Dedifferentiated amniotic fluid mesenchymal stem cell (primary cell): ENCODE results near the gene CTNNBL1.

Experiments
- DNase-seq: peaks from one replicate; pipeline ENCODE4 v3.0.0-alpha.2; 2016; ENCODE audit errors: extremely low spot score

CTNNBL1 gene

DNA sequence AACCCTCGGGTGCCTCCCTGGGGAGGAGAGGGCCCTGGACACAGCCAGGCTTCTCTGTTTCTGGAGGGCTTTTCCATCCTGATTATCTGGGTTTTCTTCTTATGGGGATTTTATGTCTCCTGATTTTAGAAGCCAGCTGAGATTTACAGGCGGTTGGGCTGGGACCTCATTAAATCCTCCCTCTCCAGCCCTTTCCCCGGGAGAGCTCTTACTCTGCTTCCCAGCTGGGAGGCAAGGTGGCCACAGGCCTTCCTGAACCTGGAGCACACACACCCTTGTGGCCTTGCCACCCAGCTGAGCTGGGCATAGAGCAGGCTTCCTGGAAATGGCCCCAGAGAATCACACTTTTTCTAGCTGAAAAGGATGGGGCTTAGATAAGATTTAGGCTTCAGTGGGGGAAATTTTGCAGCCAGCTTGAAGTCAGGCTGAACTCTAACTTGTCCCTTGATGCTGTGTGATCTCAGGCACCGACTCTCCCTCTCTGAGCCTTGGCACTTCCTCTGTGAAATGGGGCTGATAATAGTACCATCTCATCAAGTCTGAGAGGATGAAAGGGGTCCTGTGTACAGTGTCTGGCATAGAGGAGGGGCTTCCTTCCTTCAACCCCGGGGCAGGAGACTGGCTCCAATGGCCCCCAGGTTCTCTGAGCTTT, 225.7 kb downstream of the CTNNBL1 start:
- DNase-seq: no peak

DNA sequence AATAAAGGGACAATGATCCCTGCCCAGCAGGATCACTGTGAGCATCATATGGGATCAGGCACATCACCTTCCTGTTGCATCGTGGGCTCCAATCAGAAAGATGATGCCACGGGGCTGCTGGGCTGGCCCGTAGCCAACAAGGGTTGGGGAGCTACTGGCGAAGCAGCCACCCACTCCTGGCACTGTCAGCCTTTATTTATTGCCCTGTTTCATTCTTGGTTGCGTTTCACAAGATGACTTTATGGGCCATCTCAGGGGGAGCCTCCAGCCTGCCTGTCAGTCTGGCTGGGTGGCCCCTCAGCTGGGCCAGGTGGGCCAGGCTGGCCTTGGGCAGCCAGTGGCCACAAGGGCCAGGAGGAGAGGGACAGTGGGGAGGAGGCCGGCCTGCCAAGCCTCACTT, 226.4 kb downstream of the CTNNBL1 start:
- DNase-seq: no peak

DNA sequence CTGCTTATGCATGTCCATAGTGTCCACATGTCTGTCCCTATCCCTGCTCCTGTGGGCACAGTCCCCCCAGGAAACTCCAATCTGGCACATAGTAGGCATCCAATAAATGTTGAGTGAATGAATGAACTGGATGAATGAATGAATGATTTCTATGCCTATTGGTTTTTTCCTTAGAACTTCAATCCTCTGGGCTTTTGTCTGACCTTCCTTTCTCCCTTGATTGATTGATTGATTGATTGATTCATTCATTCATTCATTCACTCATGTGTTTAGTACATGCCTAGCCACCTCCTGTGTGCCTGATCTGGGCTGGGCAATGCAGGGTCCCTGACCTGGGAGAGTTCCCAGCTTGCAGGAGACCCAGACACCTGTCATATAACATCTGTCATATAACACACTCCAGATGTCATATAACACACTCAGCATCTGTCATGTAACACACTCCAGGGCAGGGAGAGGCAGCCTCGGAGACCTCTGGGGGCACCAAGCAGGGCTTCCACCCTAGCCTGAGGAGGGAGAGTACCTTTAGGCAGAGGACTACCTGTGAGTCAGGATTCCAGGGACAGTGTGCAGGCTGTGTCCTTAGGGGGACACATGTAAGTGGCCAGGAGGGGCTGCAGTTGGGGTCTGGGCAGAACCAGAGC, 227.0 kb downstream of the CTNNBL1 start:
- no peak for DNase-seq

GRCh38 chr20:37921341-37921929, 227.6 kb downstream of the CTNNBL1 start:
- no peak for DNase-seq
